Bronchial smooth muscle cell (primary cell): ENCODE results near the gene PRM3. TPM values are rescaled to one million over a fixed set of nuclear protein-coding genes. Genes with fewer than 3 reads are reported as not detected.

ENCODE experiments used
- total RNA-seq: library from RNA; depleted of rRNA; stranded (reverse); fragments of >200 nt; gene quantifications from 2 replicates; pipeline ENCODE4 v1.2.1, GENCODE V29; 2014

PRM3 gene
- total RNA-seq = not detected in 2 replicates

GRCh38 chr16:11272921-11273720, at the start of gene PRM3:
Gene PRM3 (minus strand): TSS chr16:11273629. CDS start chr16:11273595, 34 bp downstream.

GRCh38 chr16:11280616-11281522, 7.4 kb upstream of the PRM3 start, which contains the start of gene PRM1:
Gene PRM1 (minus strand): TSS chr16:11281330. CDS start chr16:11281238, 92 bp downstream.

DNA sequence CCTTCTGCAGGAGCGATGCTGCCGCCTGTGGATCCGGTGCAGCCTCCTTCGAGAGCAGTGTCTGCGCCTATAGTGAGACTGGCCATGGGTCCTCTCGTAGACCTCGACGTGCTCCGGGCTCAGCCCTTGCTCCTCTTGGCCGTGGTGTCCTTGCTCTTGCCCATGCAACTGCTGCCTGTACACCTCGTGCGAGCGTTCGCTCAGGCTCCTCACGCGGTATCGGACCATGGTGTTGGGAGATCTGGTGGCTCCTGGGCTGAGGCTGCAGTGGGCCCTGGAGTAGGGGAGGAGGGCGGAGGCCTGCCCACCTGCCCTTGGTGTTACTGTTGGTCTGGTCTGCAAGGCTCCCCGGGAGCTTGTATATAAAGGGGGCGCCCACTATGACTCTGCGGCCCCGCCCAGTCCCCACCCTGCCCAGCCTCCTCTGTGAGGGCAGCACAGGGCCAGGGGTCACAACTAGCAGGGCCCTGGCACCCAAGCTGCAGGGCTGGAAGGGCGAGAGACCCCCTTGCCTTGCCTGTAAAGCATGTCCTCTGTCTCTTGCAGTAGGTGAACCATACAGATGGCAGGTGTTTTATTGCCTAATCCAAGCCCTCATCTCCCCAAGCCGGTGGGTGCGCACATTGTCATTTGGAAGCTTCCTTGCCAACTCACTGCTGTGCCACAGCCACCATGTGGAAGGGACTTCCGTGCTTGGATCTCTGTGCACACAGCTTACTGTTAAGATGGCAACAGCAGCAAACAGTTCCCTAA, 2.9 kb upstream of the PRM3 start, which contains the start of gene PRM2:
Gene PRM2 (minus strand): TSS at position 338 of the 753 bp plus-strand sequence. CDS start 110 bp downstream, at position 228.

GRCh38 chr16:11268921-11269375, 4.5 kb downstream of the PRM3 start, which contains the start of gene TNP2:
Gene TNP2 (minus strand): TSS chr16:11269325. CDS start chr16:11269262, 63 bp downstream.

GRCh38 chr16:11255737-11256660, 17.4 kb downstream of the PRM3 start, which contains the start of gene SOCS1:
Gene SOCS1 (minus strand): TSS chr16:11256204. CDS start chr16:11255478, 726 bp downstream.

Other genes starting within 250 kb of the PRM3 start
- gene SOCS1, start 17.4 kb downstream of the PRM3 start, total RNA-seq = 6.0 and 9.8 TPM in 2 replicates
- gene TNP2, start 4.3 kb downstream of the PRM3 start, total RNA-seq = not detected in 2 replicates
- gene PRM2, start 2.9 kb upstream of the PRM3 start, total RNA-seq = not detected in 2 replicates
- not detected in 2 replicates for gene PRM1, start 7.7 kb upstream of the PRM3 start, total RNA-seq
- 1.5 and 6.1 TPM in 2 replicates for gene RMI2, start 71.8 kb upstream of the PRM3 start, total RNA-seq